ENCODE measurements around the gene RBMS3. TPM values are rescaled to one million over a fixed set of nuclear protein-coding genes. Genes with fewer than 3 reads are reported as not detected.

Gene RBMS3
- total RNA-seq, 1 donor from 2014 or later: 0.47 TPM

DNA sequence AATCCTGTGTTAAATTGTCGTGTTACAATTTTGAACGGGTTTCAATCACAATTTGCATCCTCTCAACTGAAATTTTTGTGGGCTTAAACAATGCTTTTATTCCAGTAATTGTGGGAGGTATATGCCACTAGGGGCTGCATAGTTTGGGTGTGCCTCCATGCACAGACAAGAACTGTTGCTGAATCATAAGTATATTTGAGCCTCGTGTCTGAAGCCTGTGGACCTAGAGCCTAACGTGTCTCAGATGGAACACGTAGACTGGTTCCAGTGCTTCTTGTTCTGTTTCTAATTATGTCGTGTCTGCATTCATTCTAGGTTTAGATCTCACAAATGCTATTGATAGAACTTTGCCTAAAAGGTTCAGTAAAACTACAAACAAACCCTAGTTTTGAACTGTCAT lies 363.4 kb downstream of the RBMS3 start:
- Histone ChIP-seq H3K79me2 (ENCODE audit: low read depth) (no peaks in the 10 kb centered on the region), H3K27ac (no peak overlapping the region), H3K4me1 (no peaks in the 10 kb centered on the region), H3K9ac (no peak overlapping the region), H3F3A (ENCODE audit: low read depth) (peaks cover 9% of the 10 kb centered on the region), H3K4me3 (no peak overlapping the region), H3K27me3 (no peaks in the 10 kb centered on the region), H3K36me3 (no peaks in the 10 kb centered on the region), H3K9me3 (ENCODE audit: low read depth) (no peaks in the 10 kb centered on the region), H3K4me2 (no peak overlapping the region), H2AFZ (replicated peaks) (no peak overlapping the region), H4K20me1 (ENCODE audit: low read depth) (no peaks in the 10 kb centered on the region)
- Mint-ChIP-seq H3K36me3 (no peaks in the 10 kb centered on the region), H3K27me3 (ENCODE audit: insufficient read depth, low read depth) (no peaks in the 10 kb centered on the region), H3K4me1 (peaks cover 18% of the 10 kb centered on the region), H3K4me3 (no peak overlapping the region), H3K27ac (no peak overlapping the region), H3K9me3 (no peaks in the 10 kb centered on the region)
- TF ChIP-seq EZH2phosphoT487 (IDR thresholded peaks at IDR 0.05) (no peak), EZH2 (IDR thresholded peaks at IDR 0.05) (no peak)
- TF ChIP-seq, protein P1, sequence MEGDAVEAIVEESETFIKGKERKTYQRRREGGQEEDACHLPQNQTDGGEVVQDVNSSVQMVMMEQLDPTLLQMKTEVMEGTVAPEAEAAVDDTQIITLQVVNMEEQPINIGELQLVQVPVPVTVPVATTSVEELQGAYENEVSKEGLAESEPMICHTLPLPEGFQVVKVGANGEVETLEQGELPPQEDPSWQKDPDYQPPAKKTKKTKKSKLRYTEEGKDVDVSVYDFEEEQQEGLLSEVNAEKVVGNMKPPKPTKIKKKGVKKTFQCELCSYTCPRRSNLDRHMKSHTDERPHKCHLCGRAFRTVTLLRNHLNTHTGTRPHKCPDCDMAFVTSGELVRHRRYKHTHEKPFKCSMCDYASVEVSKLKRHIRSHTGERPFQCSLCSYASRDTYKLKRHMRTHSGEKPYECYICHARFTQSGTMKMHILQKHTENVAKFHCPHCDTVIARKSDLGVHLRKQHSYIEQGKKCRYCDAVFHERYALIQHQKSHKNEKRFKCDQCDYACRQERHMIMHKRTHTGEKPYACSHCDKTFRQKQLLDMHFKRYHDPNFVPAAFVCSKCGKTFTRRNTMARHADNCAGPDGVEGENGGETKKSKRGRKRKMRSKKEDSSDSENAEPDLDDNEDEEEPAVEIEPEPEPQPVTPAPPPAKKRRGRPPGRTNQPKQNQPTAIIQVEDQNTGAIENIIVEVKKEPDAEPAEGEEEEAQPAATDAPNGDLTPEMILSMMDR (IDR thresholded peaks at IDR 0.05): no peak
- DNase-seq (ENCODE audit: low spot score): no peak

DNA sequence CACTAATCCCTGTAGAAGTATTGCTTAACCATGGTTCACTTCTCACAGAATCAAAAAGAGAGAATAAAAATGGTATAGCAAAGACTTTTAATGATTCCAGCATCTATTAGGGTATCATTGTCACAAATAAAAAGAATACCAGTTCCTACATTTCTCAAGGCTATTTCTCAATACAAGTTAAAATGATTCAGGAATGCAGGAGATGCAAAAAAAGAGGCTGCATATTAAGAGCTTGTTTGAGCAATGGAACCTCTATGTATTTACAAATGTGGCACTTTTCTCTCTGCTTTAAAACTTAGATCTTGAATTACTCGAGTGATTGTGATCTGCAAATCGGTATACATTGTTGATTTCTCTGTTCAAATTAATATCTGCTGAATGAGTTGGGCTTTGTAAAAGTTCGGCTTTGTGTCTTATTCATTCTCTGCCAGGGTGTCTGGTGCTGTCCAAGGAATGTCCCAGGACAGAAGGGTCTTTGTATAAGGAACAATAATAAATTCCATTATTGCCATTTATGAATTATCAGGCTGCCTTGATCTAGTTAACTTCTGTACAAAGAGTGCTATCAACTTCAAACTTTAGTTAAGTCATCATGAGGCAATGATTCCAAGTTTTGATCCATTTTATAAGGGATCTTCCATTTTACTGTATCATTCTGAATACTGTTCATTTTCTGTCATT lies 364.2 kb downstream of the RBMS3 start:
- no peaks in the 10 kb centered on the region for H3K36me3 ChIP-seq
- DNase-seq (ENCODE audit: low spot score): no peak
- no peak overlapping the region for H3K4me3 ChIP-seq
- no peak overlapping the region for H3K27ac ChIP-seq
- H3K4me3 Mint-ChIP-seq: no peak overlapping the region
- no peaks in the 10 kb centered on the region for H3K36me3 Mint-ChIP-seq
- no peak overlapping the region for H3K4me2 ChIP-seq
- H3K79me2 ChIP-seq (ENCODE audit: low read depth): no peaks in the 10 kb centered on the region
- peaks cover 18% of the 10 kb centered on the region for H3K4me1 Mint-ChIP-seq
- H3K9me3 ChIP-seq (ENCODE audit: low read depth): no peaks in the 10 kb centered on the region
- no peak overlapping the region for H2AFZ ChIP-seq (replicated peaks)
- no peak for TF ChIP-seq EZH2 (IDR thresholded peaks at IDR 0.05)
- TF ChIP-seq, protein P1 (IDR thresholded peaks at IDR 0.05): no peak
- no peak for TF ChIP-seq EZH2phosphoT487 (IDR thresholded peaks at IDR 0.05)
- no peaks in the 10 kb centered on the region for H3K27me3 ChIP-seq
- H3K27ac Mint-ChIP-seq: no peak overlapping the region
- no peaks in the 10 kb centered on the region for H3K27me3 Mint-ChIP-seq (ENCODE audit: insufficient read depth, low read depth)
- peaks cover 9% of the 10 kb centered on the region for H3F3A ChIP-seq (ENCODE audit: low read depth)
- no peak overlapping the region for H3K9ac ChIP-seq
- H3K9me3 Mint-ChIP-seq: no peaks in the 10 kb centered on the region
- H3K4me1 ChIP-seq: no peaks in the 10 kb centered on the region
- H4K20me1 ChIP-seq (ENCODE audit: low read depth): no peaks in the 10 kb centered on the region

DNA sequence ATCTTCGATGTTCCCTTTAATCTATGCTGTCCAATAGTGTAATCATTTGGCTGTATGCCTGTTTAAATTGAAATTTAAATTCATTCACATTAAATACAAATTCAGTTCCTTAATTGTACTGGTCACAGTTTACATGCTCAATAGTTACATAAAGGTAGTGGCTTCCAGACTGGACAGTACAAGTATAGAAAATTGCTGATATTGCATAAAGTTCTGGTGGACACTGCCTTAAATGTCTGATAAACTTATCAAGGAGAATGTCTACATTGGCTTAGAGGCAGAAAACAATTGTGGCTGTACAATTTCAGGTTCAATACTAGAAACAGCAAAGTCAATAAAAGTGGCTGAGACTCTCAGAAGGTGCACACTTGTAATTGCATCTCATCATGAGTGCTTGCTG lies 365.2 kb downstream of the RBMS3 start:
- Mint-ChIP-seq H3K9me3 (no peaks in the 10 kb centered on the region), H3K36me3 (no peaks in the 10 kb centered on the region), H3K27ac (no peak overlapping the region), H3K4me3 (no peak overlapping the region), H3K4me1 (peaks cover 22% of the 10 kb centered on the region), H3K27me3 (ENCODE audit: insufficient read depth, low read depth) (no peaks in the 10 kb centered on the region)
- H3K27me3 ChIP-seq: no peaks in the 10 kb centered on the region
- H3K4me2 ChIP-seq: no peak overlapping the region
- H3F3A ChIP-seq (ENCODE audit: low read depth): peaks cover 9% of the 10 kb centered on the region
- no peaks in the 10 kb centered on the region for H3K36me3 ChIP-seq
- no peak overlapping the region for H3K9ac ChIP-seq
- no peak overlapping the region for H3K27ac ChIP-seq
- DNase-seq (ENCODE audit: low spot score): no peak
- no peaks in the 10 kb centered on the region for H3K9me3 ChIP-seq (ENCODE audit: low read depth)
- H4K20me1 ChIP-seq (ENCODE audit: low read depth): no peaks in the 10 kb centered on the region
- no peak overlapping the region for H3K4me3 ChIP-seq
- H3K4me1 ChIP-seq: no peaks in the 10 kb centered on the region
- no peaks in the 10 kb centered on the region for H3K79me2 ChIP-seq (ENCODE audit: low read depth)
- TF ChIP-seq EZH2 (IDR thresholded peaks at IDR 0.05): no peak
- TF ChIP-seq, protein P1 (IDR thresholded peaks at IDR 0.05): no peak
- TF ChIP-seq EZH2phosphoT487 (IDR thresholded peaks at IDR 0.05): no peak
- H2AFZ ChIP-seq (replicated peaks): no peak overlapping the region
